ENCODE results near the gene COL25A1.

COL25A1 gene

GRCh38 chr4:109067508-109068235 is 234.8 kb downstream of the COL25A1 start:
- Histone ChIP-seq H3K9ac (ENCODE audit: low read length in 5 of 5) (no peak overlapping the region), H3K9me3 (ENCODE audit: control insufficient read depth in 5 of 5, low read length in 5 of 5) (no peaks in the 10 kb centered on the region), H3K4me1 (ENCODE audit: control insufficient read depth in 5 of 5, insufficient read depth in 5 of 5, low read length in 5 of 5) (peaks cover 0 to 29% (median 15%) of the 10 kb centered on the region in 5 donors), H3K27me3 (ENCODE audit: control insufficient read depth in 5 of 5, insufficient read depth in 4 of 5, low read length in 5 of 5) (no peaks in the 10 kb centered on the region), H3K36me3 (ENCODE audit: control insufficient read depth in 5 of 5, insufficient read depth in 5 of 5, low read length in 5 of 5) (no peaks in the 10 kb centered on the region), H3K27ac (ENCODE audit: low read depth, low read length) (peak overlapping the region; percentile 49), H3K4me3 (ENCODE audit: low read depth in 1 of 5, low read length in 5 of 5) (no peak overlapping the region)

- no peak overlapping the region for H3K9ac ChIP-seq (ENCODE audit: low read length in 5 of 5)
- H3K9me3 ChIP-seq (ENCODE audit: control insufficient read depth in 5 of 5, low read length in 5 of 5) = no peaks in the 10 kb centered on the region
- H3K36me3 ChIP-seq (ENCODE audit: control insufficient read depth in 5 of 5, insufficient read depth in 5 of 5, low read length in 5 of 5) = no peaks in the 10 kb centered on the region
- no peak overlapping the region for H3K4me3 ChIP-seq (ENCODE audit: low read depth in 1 of 5, low read length in 5 of 5)
- H3K4me1 ChIP-seq (ENCODE audit: control insufficient read depth in 5 of 5, insufficient read depth in 5 of 5, low read length in 5 of 5) = peaks cover 0 to 26% (median 11%) of the 10 kb centered on the region in 5 donors
- no peaks in the 10 kb centered on the region for H3K27me3 ChIP-seq (ENCODE audit: control insufficient read depth in 5 of 5, insufficient read depth in 4 of 5, low read length in 5 of 5)
- no peak overlapping the region for H3K27ac ChIP-seq (ENCODE audit: low read depth, low read length)
These were observed 237.5 kb downstream of the COL25A1 start for GRCh38 chr4:109065006-109065405.

- Histone ChIP-seq H3K4me1 (ENCODE audit: control insufficient read depth in 5 of 5, insufficient read depth in 5 of 5, low read length in 5 of 5) (peaks cover 0 to 14% (median 0%) of the 10 kb centered on the region in 5 donors), H3K27me3 (ENCODE audit: control insufficient read depth in 5 of 5, insufficient read depth in 4 of 5, low read length in 5 of 5) (no peaks in the 10 kb centered on the region), H3K9ac (ENCODE audit: low read length in 5 of 5) (no peak overlapping the region), H3K27ac (ENCODE audit: low read depth, low read length) (no peak overlapping the region), H3K9me3 (ENCODE audit: control insufficient read depth in 5 of 5, low read length in 5 of 5) (no peaks in the 10 kb centered on the region), H3K4me3 (ENCODE audit: low read depth in 1 of 5, low read length in 5 of 5) (no peak overlapping the region), H3K36me3 (ENCODE audit: control insufficient read depth in 5 of 5, insufficient read depth in 5 of 5, low read length in 5 of 5) (no peaks in the 10 kb centered on the region)
These were observed 249.2 kb downstream of the COL25A1 start for GRCh38 chr4:109053257-109053656.

- H3K27me3 ChIP-seq (ENCODE audit: control insufficient read depth in 5 of 5, insufficient read depth in 4 of 5, low read length in 5 of 5) = no peaks in the 10 kb centered on the region
- H3K4me1 ChIP-seq (ENCODE audit: control insufficient read depth in 5 of 5, insufficient read depth in 5 of 5, low read length in 5 of 5) = peaks cover 0 to 14% (median 0%) of the 10 kb centered on the region in 5 donors
- H3K9me3 ChIP-seq (ENCODE audit: control insufficient read depth in 5 of 5, low read length in 5 of 5) = no peaks in the 10 kb centered on the region
- no peak overlapping the region for H3K9ac ChIP-seq (ENCODE audit: low read length in 5 of 5)
- H3K36me3 ChIP-seq (ENCODE audit: control insufficient read depth in 5 of 5, insufficient read depth in 5 of 5, low read length in 5 of 5) = no peaks in the 10 kb centered on the region
- H3K4me3 ChIP-seq (ENCODE audit: low read depth in 1 of 5, low read length in 5 of 5) = no peak overlapping the region
- no peak overlapping the region for H3K27ac ChIP-seq (ENCODE audit: low read depth, low read length)
These were observed 249.6 kb downstream of the COL25A1 start for GRCh38 chr4:109052821-109053220.

- Histone ChIP-seq H3K4me3 (ENCODE audit: low read depth in 1 of 5, low read length in 5 of 5) (no peak overlapping the region), H3K4me1 (ENCODE audit: control insufficient read depth in 5 of 5, insufficient read depth in 5 of 5, low read length in 5 of 5) (peaks cover 0 to 23% (median 12%) of the 10 kb centered on the region in 5 donors), H3K36me3 (ENCODE audit: control insufficient read depth in 5 of 5, insufficient read depth in 5 of 5, low read length in 5 of 5) (no peaks in the 10 kb centered on the region), H3K27me3 (ENCODE audit: control insufficient read depth in 5 of 5, insufficient read depth in 4 of 5, low read length in 5 of 5) (no peaks in the 10 kb centered on the region), H3K9ac (ENCODE audit: low read length in 5 of 5) (no peak overlapping the region), H3K9me3 (ENCODE audit: control insufficient read depth in 5 of 5, low read length in 5 of 5) (no peaks in the 10 kb centered on the region), H3K27ac (ENCODE audit: low read depth, low read length) (peak overlapping the region; percentile 9)
These were observed 251.4 kb downstream of the COL25A1 start for GRCh38 chr4:109051054-109051453.

GRCh38 chr4:109049926-109050325 is 252.5 kb downstream of the COL25A1 start:
- Histone ChIP-seq H3K27ac (ENCODE audit: low read depth, low read length) (no peak overlapping the region), H3K9me3 (ENCODE audit: control insufficient read depth in 5 of 5, low read length in 5 of 5) (no peaks in the 10 kb centered on the region), H3K4me3 (ENCODE audit: low read depth in 1 of 5, low read length in 5 of 5) (no peak overlapping the region), H3K4me1 (ENCODE audit: control insufficient read depth in 5 of 5, insufficient read depth in 5 of 5, low read length in 5 of 5) (peaks cover 0 to 25% (median 13%) of the 10 kb centered on the region in 5 donors), H3K9ac (ENCODE audit: low read length in 5 of 5) (no peak overlapping the region), H3K27me3 (ENCODE audit: control insufficient read depth in 5 of 5, insufficient read depth in 4 of 5, low read length in 5 of 5) (no peaks in the 10 kb centered on the region), H3K36me3 (ENCODE audit: control insufficient read depth in 5 of 5, insufficient read depth in 5 of 5, low read length in 5 of 5) (no peaks in the 10 kb centered on the region)

- H3K4me1 ChIP-seq (ENCODE audit: control insufficient read depth in 5 of 5, insufficient read depth in 5 of 5, low read length in 5 of 5) = peaks cover 0 to 19% (median 13%) of the 10 kb centered on the region in 5 donors
- no peaks in the 10 kb centered on the region for H3K27me3 ChIP-seq (ENCODE audit: control insufficient read depth in 5 of 5, insufficient read depth in 4 of 5, low read length in 5 of 5)
- no peaks in the 10 kb centered on the region for H3K9me3 ChIP-seq (ENCODE audit: control insufficient read depth in 5 of 5, low read length in 5 of 5)
- H3K9ac ChIP-seq (ENCODE audit: low read length in 5 of 5) = peak overlapping the region in 2 of 5 donors; percentile 17 to 23
- peak overlapping the region; percentile 48 for H3K27ac ChIP-seq (ENCODE audit: low read depth, low read length)
- H3K4me3 ChIP-seq (ENCODE audit: low read depth in 1 of 5, low read length in 5 of 5) = peak overlapping the region; percentile 18 to 66 (median 49)
- H3K36me3 ChIP-seq (ENCODE audit: control insufficient read depth in 5 of 5, insufficient read depth in 5 of 5, low read length in 5 of 5) = no peaks in the 10 kb centered on the region
These were observed 255.8 kb downstream of the COL25A1 start for GRCh38 chr4:109046471-109047201.

- H3K4me3 ChIP-seq (ENCODE audit: low read depth in 1 of 5, low read length in 5 of 5) = no peak overlapping the region
- no peak overlapping the region for H3K9ac ChIP-seq (ENCODE audit: low read length in 5 of 5)
- H3K36me3 ChIP-seq (ENCODE audit: control insufficient read depth in 5 of 5, insufficient read depth in 5 of 5, low read length in 5 of 5) = no peaks in the 10 kb centered on the region
- H3K9me3 ChIP-seq (ENCODE audit: control insufficient read depth in 5 of 5, low read length in 5 of 5) = no peaks in the 10 kb centered on the region
- H3K27ac ChIP-seq (ENCODE audit: low read depth, low read length) = no peak overlapping the region
- H3K27me3 ChIP-seq (ENCODE audit: control insufficient read depth in 5 of 5, insufficient read depth in 4 of 5, low read length in 5 of 5) = no peaks in the 10 kb centered on the region
- peaks cover 0 to 19% (median 13%) of the 10 kb centered on the region in 5 donors for H3K4me1 ChIP-seq (ENCODE audit: control insufficient read depth in 5 of 5, insufficient read depth in 5 of 5, low read length in 5 of 5)
These were observed 258.0 kb downstream of the COL25A1 start for GRCh38 chr4:109044431-109044830.

GRCh38 chr4:109043286-109043685 is 259.2 kb downstream of the COL25A1 start:
- Histone ChIP-seq H3K27ac (ENCODE audit: low read depth, low read length) (no peak overlapping the region), H3K36me3 (ENCODE audit: control insufficient read depth in 5 of 5, insufficient read depth in 5 of 5, low read length in 5 of 5) (no peaks in the 10 kb centered on the region), H3K4me1 (ENCODE audit: control insufficient read depth in 5 of 5, insufficient read depth in 5 of 5, low read length in 5 of 5) (peaks cover 0 to 19% (median 13%) of the 10 kb centered on the region in 5 donors), H3K27me3 (ENCODE audit: control insufficient read depth in 5 of 5, insufficient read depth in 4 of 5, low read length in 5 of 5) (no peaks in the 10 kb centered on the region), H3K4me3 (ENCODE audit: low read depth in 1 of 5, low read length in 5 of 5) (no peak overlapping the region), H3K9me3 (ENCODE audit: control insufficient read depth in 5 of 5, low read length in 5 of 5) (no peaks in the 10 kb centered on the region), H3K9ac (ENCODE audit: low read length in 5 of 5) (no peak overlapping the region)

Measured in subcutaneous abdominal adipose tissue (tissue), 5 donors.